Astrocyte of the hippocampus (primary cell): ENCODE measurements around the gene MAP3K3.

Experiments used
- DNase-seq: peaks from one replicate; pipeline ENCODE4 v3.0.0; 2011; ENCODE audit warnings: low read depth, low spot score

MAP3K3 gene

GRCh38 chr17:63652106-63652505 is 29.9 kb downstream of the MAP3K3 start:
- no peak for DNase-seq

- DNase-seq = peak; percentile 62
These were observed 30.8 kb downstream of the MAP3K3 start for GRCh38 chr17:63653050-63653449.

GRCh38 chr17:63657786-63658185 is 35.6 kb downstream of the MAP3K3 start:
- DNase-seq = no peak

- DNase-seq = peak; percentile 52
These were observed 36.1 kb downstream of the MAP3K3 start for GRCh38 chr17:63658366-63658765.

- DNase-seq = no peak
These were observed 37.6 kb downstream of the MAP3K3 start for GRCh38 chr17:63659850-63660249.

GRCh38 chr17:63665527-63666214 is 43.5 kb downstream of the MAP3K3 start:
- DNase-seq = no peak

GRCh38 chr17:63672856-63673255 is 50.6 kb downstream of the MAP3K3 start:
- no peak for DNase-seq

GRCh38 chr17:63675231-63675606 is 53.0 kb downstream of the MAP3K3 start:
- no peak for DNase-seq

GRCh38 chr17:63675607-63676546 is 53.7 kb downstream of the MAP3K3 start:
- DNase-seq = peak; percentile 97

GRCh38 chr17:63676584-63676983 is 54.4 kb downstream of the MAP3K3 start:
- no peak for DNase-seq

- no peak for DNase-seq
These were observed 57.0 kb downstream of the MAP3K3 start for GRCh38 chr17:63679214-63679613.

GRCh38 chr17:63680700-63681099 is 58.5 kb downstream of the MAP3K3 start:
- DNase-seq = no peak

- no peak for DNase-seq
These were observed 59.3 kb downstream of the MAP3K3 start for GRCh38 chr17:63681530-63681929.

GRCh38 chr17:63682441-63682840 is 60.2 kb downstream of the MAP3K3 start:
- DNase-seq = no peak

- no peak for DNase-seq
These were observed 60.8 kb downstream of the MAP3K3 start for GRCh38 chr17:63682981-63683380.

GRCh38 chr17:63685041-63685440 is 62.8 kb downstream of the MAP3K3 start:
- peak; percentile 76 for DNase-seq

- no peak for DNase-seq
These were observed 63.4 kb downstream of the MAP3K3 start for GRCh38 chr17:63685578-63685977.

GRCh38 chr17:63686138-63686685 is 64.0 kb downstream of the MAP3K3 start:
- no peak for DNase-seq

GRCh38 chr17:63688396-63689020 is 66.3 kb downstream of the MAP3K3 start:
- DNase-seq = no peak

GRCh38 chr17:63689479-63689878 is 67.3 kb downstream of the MAP3K3 start:
- no peak for DNase-seq

- DNase-seq = no peak
These were observed 70.1 kb downstream of the MAP3K3 start for GRCh38 chr17:63692195-63692816.
